ENCODE data around the gene TOMM7.

TOMM7 gene

DNA sequence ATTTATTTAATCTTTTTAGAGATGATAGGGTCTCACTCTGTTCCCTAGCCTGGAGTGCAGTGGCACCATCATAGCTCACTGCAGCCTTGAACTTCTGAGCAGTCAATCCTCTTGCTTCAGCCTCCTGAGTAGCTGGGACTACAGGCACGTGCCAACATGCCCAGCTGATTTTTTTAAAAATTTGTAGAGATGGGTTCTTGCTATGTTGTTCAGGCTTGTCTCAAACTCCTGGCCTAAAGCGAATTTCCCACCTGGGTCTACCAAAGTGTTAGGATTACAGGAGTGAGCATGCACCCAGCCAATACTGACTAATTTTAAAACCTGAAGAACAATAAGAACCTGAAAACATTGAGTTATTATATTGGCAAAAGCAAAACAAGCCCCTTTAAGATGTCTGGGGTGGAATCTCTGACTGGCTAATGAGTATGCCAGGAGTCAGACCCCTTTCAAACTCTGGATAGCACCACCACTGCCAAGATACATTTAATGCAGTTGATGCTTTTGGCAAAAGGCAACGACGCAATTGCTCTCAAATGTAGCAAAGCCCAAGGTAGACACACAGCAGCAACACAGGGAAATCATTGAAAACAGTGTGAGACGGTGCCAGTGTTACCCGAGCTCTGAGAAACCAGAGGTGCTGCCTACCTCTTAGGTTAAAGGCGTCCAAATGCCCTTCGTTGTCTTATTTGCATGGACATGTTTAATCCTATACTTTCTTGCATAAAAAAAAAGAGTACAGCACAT is 40.7 kb upstream of the TOMM7 start:
- Histone ChIP-seq H3K27me3 (ENCODE audit: insufficient read depth, low read length, poor library complexity, severe bottlenecking) (no peaks in the 10 kb centered on the region), H3K9me2 (replicated peaks; ENCODE audit: low read depth, low read length) (no peaks in the 10 kb centered on the region), H3K36me3 (ENCODE audit: insufficient read depth, low read length) (peaks cover 2% of the 10 kb centered on the region; the same call in 1 of the 2 replicates), H2AFZ (ENCODE audit: low read length) (no peak overlapping the region), H3K9ac (ENCODE audit: low read depth, low read length, poor library complexity, severe bottlenecking) (no peak overlapping the region), H3K9me3 (ENCODE audit: insufficient read depth, low read depth, low read length) (no peaks in the 10 kb centered on the region), H3K4me2 (ENCODE audit: low read depth, low read length, poor library complexity, severe bottlenecking) (no peak overlapping the region), H3K4me3 (ENCODE audit: low read length, poor library complexity, severe bottlenecking) (no peak overlapping the region), H3F3A (ENCODE audit: low read depth) (no peaks in the 10 kb centered on the region), H4K20me1 (ENCODE audit: insufficient read depth, low read length, poor library complexity, severe bottlenecking) (no peaks in the 10 kb centered on the region), H3K4me1 (ENCODE audit: insufficient read depth, low read length, poor library complexity, severe bottlenecking) (no peaks in the 10 kb centered on the region), H3K79me2 (ENCODE audit: insufficient read depth, low read length) (no peaks in the 10 kb centered on the region)
- TF ChIP-seq, protein P1, sequence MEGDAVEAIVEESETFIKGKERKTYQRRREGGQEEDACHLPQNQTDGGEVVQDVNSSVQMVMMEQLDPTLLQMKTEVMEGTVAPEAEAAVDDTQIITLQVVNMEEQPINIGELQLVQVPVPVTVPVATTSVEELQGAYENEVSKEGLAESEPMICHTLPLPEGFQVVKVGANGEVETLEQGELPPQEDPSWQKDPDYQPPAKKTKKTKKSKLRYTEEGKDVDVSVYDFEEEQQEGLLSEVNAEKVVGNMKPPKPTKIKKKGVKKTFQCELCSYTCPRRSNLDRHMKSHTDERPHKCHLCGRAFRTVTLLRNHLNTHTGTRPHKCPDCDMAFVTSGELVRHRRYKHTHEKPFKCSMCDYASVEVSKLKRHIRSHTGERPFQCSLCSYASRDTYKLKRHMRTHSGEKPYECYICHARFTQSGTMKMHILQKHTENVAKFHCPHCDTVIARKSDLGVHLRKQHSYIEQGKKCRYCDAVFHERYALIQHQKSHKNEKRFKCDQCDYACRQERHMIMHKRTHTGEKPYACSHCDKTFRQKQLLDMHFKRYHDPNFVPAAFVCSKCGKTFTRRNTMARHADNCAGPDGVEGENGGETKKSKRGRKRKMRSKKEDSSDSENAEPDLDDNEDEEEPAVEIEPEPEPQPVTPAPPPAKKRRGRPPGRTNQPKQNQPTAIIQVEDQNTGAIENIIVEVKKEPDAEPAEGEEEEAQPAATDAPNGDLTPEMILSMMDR (conservative IDR thresholded peaks at IDR 0.05; ENCODE audit: low read length), result no peak
- TF ChIP-seq EZH2phosphoT487 (IDR thresholded peaks at IDR 0.05; ENCODE audit: borderline replicate concordance), result no peak

GRCh38 chr7:22861576-22861975 is 38.9 kb upstream of the TOMM7 start:
- Histone ChIP-seq H3F3A (ENCODE audit: low read depth) (no peaks in the 10 kb centered on the region), H2AFZ (ENCODE audit: low read length) (no peak overlapping the region), H4K20me1 (ENCODE audit: insufficient read depth, low read length, poor library complexity, severe bottlenecking) (no peaks in the 10 kb centered on the region), H3K27me3 (ENCODE audit: insufficient read depth, low read length, poor library complexity, severe bottlenecking) (no peaks in the 10 kb centered on the region), H3K36me3 (ENCODE audit: insufficient read depth, low read length) (peaks cover 6% of the 10 kb centered on the region; the same call in 1 of the 2 replicates), H3K9me2 (replicated peaks; ENCODE audit: low read depth, low read length) (no peaks in the 10 kb centered on the region), H3K9ac (ENCODE audit: low read depth, low read length, poor library complexity, severe bottlenecking) (no peak overlapping the region), H3K4me3 (ENCODE audit: low read length, poor library complexity, severe bottlenecking) (no peak overlapping the region), H3K4me2 (ENCODE audit: low read depth, low read length, poor library complexity, severe bottlenecking) (no peak overlapping the region), H3K79me2 (ENCODE audit: insufficient read depth, low read length) (0 out of 2 replicates have a peak, but pooled peaks cover 4% of the 10 kb centered on the region), H3K4me1 (ENCODE audit: insufficient read depth, low read length, poor library complexity, severe bottlenecking) (peaks cover 3% of the 10 kb centered on the region), H3K9me3 (ENCODE audit: insufficient read depth, low read depth, low read length) (no peaks in the 10 kb centered on the region)
- TF ChIP-seq, protein P1 (conservative IDR thresholded peaks at IDR 0.05; ENCODE audit: low read length), result no peak
- TF ChIP-seq EZH2phosphoT487 (IDR thresholded peaks at IDR 0.05; ENCODE audit: borderline replicate concordance), result no peak

DNA sequence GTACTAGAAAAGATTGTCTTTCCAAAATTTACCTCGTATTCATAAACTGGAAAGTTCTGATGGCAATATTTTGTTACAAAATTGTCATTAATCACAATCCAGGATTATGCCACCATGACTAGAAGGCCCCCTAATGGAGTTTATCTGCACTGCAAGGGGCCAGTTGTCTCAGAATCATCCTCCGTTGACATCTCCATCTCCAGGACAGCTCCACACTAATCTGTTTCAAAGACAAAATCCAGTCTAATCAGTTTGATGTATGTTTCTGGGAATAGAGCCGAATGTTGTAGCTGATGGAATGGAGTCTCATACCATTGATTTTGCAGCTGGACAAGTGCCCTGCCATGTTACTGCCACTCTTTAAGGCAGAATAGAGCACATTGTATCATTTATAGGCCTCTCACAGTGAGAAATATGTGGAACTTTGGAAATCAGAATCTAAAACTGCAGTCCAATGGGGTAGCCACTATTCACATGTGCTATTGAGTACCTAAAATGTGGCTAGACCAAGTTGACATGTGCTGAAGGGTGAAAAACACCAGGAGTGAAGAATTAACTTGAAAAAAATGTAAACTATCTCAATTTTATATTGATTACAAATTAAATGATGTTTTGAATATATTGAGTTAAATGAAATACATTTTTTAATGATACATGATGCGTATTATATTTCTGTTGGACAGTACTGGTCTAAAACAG is 38.3 kb upstream of the TOMM7 start:
- no peak overlapping the region for H3K4me3 ChIP-seq (ENCODE audit: low read length, poor library complexity, severe bottlenecking)
- H3K36me3 ChIP-seq (ENCODE audit: insufficient read depth, low read length), result peaks cover 6% of the 10 kb centered on the region; the same call in 1 of the 2 replicates
- H2AFZ ChIP-seq (ENCODE audit: low read length), result no peak overlapping the region
- no peaks in the 10 kb centered on the region for H3K9me2 ChIP-seq (replicated peaks; ENCODE audit: low read depth, low read length)
- no peaks in the 10 kb centered on the region for H3K9me3 ChIP-seq (ENCODE audit: insufficient read depth, low read depth, low read length)
- peaks cover 9% of the 10 kb centered on the region for H3K4me1 ChIP-seq (ENCODE audit: insufficient read depth, low read length, poor library complexity, severe bottlenecking)
- no peaks in the 10 kb centered on the region for H3K27me3 ChIP-seq (ENCODE audit: insufficient read depth, low read length, poor library complexity, severe bottlenecking)
- no peak overlapping the region for H3K9ac ChIP-seq (ENCODE audit: low read depth, low read length, poor library complexity, severe bottlenecking)
- TF ChIP-seq EZH2phosphoT487 (IDR thresholded peaks at IDR 0.05; ENCODE audit: borderline replicate concordance), result no peak
- TF ChIP-seq, protein P1 (conservative IDR thresholded peaks at IDR 0.05; ENCODE audit: low read length), result peak; percentile 85
- no peaks in the 10 kb centered on the region for H4K20me1 ChIP-seq (ENCODE audit: insufficient read depth, low read length, poor library complexity, severe bottlenecking)
- H3F3A ChIP-seq (ENCODE audit: low read depth), result no peaks in the 10 kb centered on the region
- peaks cover 10% of the 10 kb centered on the region; the same call in 1 of the 2 replicates for H3K79me2 ChIP-seq (ENCODE audit: insufficient read depth, low read length)
- H3K4me2 ChIP-seq (ENCODE audit: low read depth, low read length, poor library complexity, severe bottlenecking), result no peak overlapping the region
